Muscle layer of duodenum (tissue), 2 donors: ENCODE results near the gene DTX3.
"Not testable (repeated sequence)": the region's sequence is repeated elsewhere in the genome, so short reads cannot be mapped to it uniquely, and the experiment has no call there.

Experiments used
- H3K27ac ChIP-seq: one replicate; pipeline ENCODE4 v1.7.0; 2013; ENCODE audit warnings: mild to moderate bottlenecking, low read length
- H3K27me3 ChIP-seq: one replicate; pipeline ENCODE4 v1.7.0; 2013; ENCODE audit warnings: low read depth, mild to moderate bottlenecking, control low read depth, low read length
- H3K36me3 ChIP-seq, 2 donors: one replicate each; pipeline ENCODE4 v1.7.0; 2013; ENCODE audit warnings: low read length in 2 of 2, control low read depth in 1 of 2, mild to moderate bottlenecking in 1 of 2; ENCODE audit not compliant: insufficient read depth in 2 of 2, control insufficient read depth in 1 of 2
- H3K4me1 ChIP-seq, 2 donors: one replicate each; pipeline ENCODE4 v1.7.0; 2013; ENCODE audit warnings: low read length in 2 of 2, mild to moderate bottlenecking in 2 of 2, control low read depth in 1 of 2, moderate library complexity in 1 of 2; ENCODE audit not compliant: insufficient read depth in 2 of 2, control insufficient read depth in 1 of 2
- H3K4me3 ChIP-seq, 2 donors: one replicate each; pipeline ENCODE4 v1.7.0; 2013; ENCODE audit warnings: low read length in 2 of 2, low read depth in 1 of 2, mild to moderate bottlenecking in 1 of 2
- H3K9me3 ChIP-seq, 2 donors: one replicate each; pipeline ENCODE4 v1.7.0; 2013; ENCODE audit warnings: low read length in 2 of 2, control low read depth in 1 of 2, mild to moderate bottlenecking in 1 of 2; ENCODE audit not compliant: control insufficient read depth in 1 of 2
- donor health status: healthy.

Gene DTX3

GRCh38 chr12:57641699-57642442 lies 37.2 kb downstream of the DTX3 start:
- no peaks in the 10 kb centered on the region for H3K27me3 ChIP-seq
- H3K27ac ChIP-seq = no peak overlapping the region
- no peaks in the 10 kb centered on the region for H3K4me1 ChIP-seq
- H3K9me3 ChIP-seq = no peaks in the 10 kb centered on the region
- no peak overlapping the region for H3K4me3 ChIP-seq
- H3K36me3 ChIP-seq = no peaks in the 10 kb centered on the region

- not testable (repeated sequence) for H3K4me3 ChIP-seq, H3K4me1 ChIP-seq, H3K36me3 ChIP-seq, H3K27me3 ChIP-seq, H3K27ac ChIP-seq, H3K9me3 ChIP-seq
Measured at GRCh38 chr12:57645990-57646658, 41.5 kb downstream of the DTX3 start.

- not testable (repeated sequence) for H3K4me3 ChIP-seq, H3K4me1 ChIP-seq, H3K27ac ChIP-seq, H3K27me3 ChIP-seq, H3K36me3 ChIP-seq, H3K9me3 ChIP-seq
Measured at GRCh38 chr12:57646659-57647049, 42.0 kb downstream of the DTX3 start.

GRCh38 chr12:57654042-57654441 lies 49.4 kb downstream of the DTX3 start:
- Histone ChIP-seq H3K27ac (no peak overlapping the region), H3K36me3 (no peaks in the 10 kb centered on the region), H3K9me3 (no peaks in the 10 kb centered on the region), H3K27me3 (no peaks in the 10 kb centered on the region), H3K4me1 (no peaks in the 10 kb centered on the region), H3K4me3 (no peak overlapping the region)

- H3K27ac ChIP-seq = no peak overlapping the region
- H3K4me1 ChIP-seq = no peaks in the 10 kb centered on the region
- H3K9me3 ChIP-seq = no peaks in the 10 kb centered on the region
- H3K4me3 ChIP-seq = no peak overlapping the region
- no peaks in the 10 kb centered on the region for H3K27me3 ChIP-seq
- no peaks in the 10 kb centered on the region for H3K36me3 ChIP-seq
Measured at GRCh38 chr12:57655541-57656240, 51.1 kb downstream of the DTX3 start.

GRCh38 chr12:57656408-57656807 lies 51.8 kb downstream of the DTX3 start:
- H3K9me3 ChIP-seq, H3K27me3 ChIP-seq, H3K4me1 ChIP-seq, H3K36me3 ChIP-seq, H3K4me3 ChIP-seq, H3K27ac ChIP-seq: not testable (repeated sequence)

GRCh38 chr12:57657744-57658143 lies 53.1 kb downstream of the DTX3 start:
- no peak overlapping the region for H3K27ac ChIP-seq
- no peaks in the 10 kb centered on the region for H3K36me3 ChIP-seq
- H3K4me1 ChIP-seq = no peaks in the 10 kb centered on the region
- H3K9me3 ChIP-seq = no peaks in the 10 kb centered on the region
- H3K27me3 ChIP-seq = no peaks in the 10 kb centered on the region
- H3K4me3 ChIP-seq = no peak overlapping the region

- H3K4me3 ChIP-seq = no peak overlapping the region
- no peak overlapping the region for H3K27ac ChIP-seq
- H3K27me3 ChIP-seq = no peaks in the 10 kb centered on the region
- H3K4me1 ChIP-seq = no peaks in the 10 kb centered on the region
- no peaks in the 10 kb centered on the region for H3K36me3 ChIP-seq
- no peaks in the 10 kb centered on the region for H3K9me3 ChIP-seq
Measured at GRCh38 chr12:57658890-57659289, 54.3 kb downstream of the DTX3 start.
